Astrocyte of the spinal cord (primary cell): ENCODE data around the gene NAGK.
"Not testable (repeated sequence)": the region's sequence is repeated elsewhere in the genome, so short reads cannot be mapped to it uniquely, and the experiment has no call there.

Source experiments
- DNase-seq: peaks from one replicate; pipeline ENCODE4 v3.0.0; 2011; ENCODE audit warnings: low read depth, low spot score
- H3K4me3 ChIP-seq: 2 replicates; pipeline ENCODE4 v1.5.1; 2011; ENCODE audit warnings: low read depth, mild to moderate bottlenecking, low read length, moderate library complexity
- CTCF ChIP-seq: IDR thresholded peaks from 2 replicates; pipeline ENCODE4 v1.5.1; 2012; ENCODE audit warnings: low read depth, mild to moderate bottlenecking, low read length, inconsistent platforms
- in situ Hi-C: cut with HindIII; loops from 2 replicates; pipeline ENCODE4 v1.10.0; 2017; ENCODE audit warnings: low sequenced_read_pairs

The NAGK gene

GRCh38 chr2:71102981-71103681, 34.7 kb downstream of the NAGK start:
- no peak overlapping the region for H3K4me3 ChIP-seq
- in situ Hi-C loops: no loop called here
- TF ChIP-seq CTCF: no peak
- DNase-seq: no peak

- DNase-seq: no peak
- in situ Hi-C loops: no loop called here
- TF ChIP-seq CTCF: no peak
- no peak overlapping the region for H3K4me3 ChIP-seq
Observed at GRCh38 chr2:71103809-71104208, 35.4 kb downstream of the NAGK start.

GRCh38 chr2:71106463-71106862, 38.0 kb downstream of the NAGK start:
- DNase-seq, H3K4me3 ChIP-seq, in situ Hi-C loops: not testable (repeated sequence)

GRCh38 chr2:71108091-71108490, 39.6 kb downstream of the NAGK start:
- H3K4me3 ChIP-seq: no peak overlapping the region
- TF ChIP-seq CTCF: no peak
- in situ Hi-C loops: no loop called here
- no peak for DNase-seq

GRCh38 chr2:71113843-71114242, 45.4 kb downstream of the NAGK start:
- no peak for TF ChIP-seq CTCF
- DNase-seq: no peak
- in situ Hi-C loops: no loop called here
- H3K4me3 ChIP-seq: no peak overlapping the region

- no peak overlapping the region for H3K4me3 ChIP-seq
- no peak for DNase-seq
- in situ Hi-C loops: no loop called here
- no peak for TF ChIP-seq CTCF
Observed at GRCh38 chr2:71117063-71117462, 48.6 kb downstream of the NAGK start.

GRCh38 chr2:71120195-71120594, 51.7 kb downstream of the NAGK start:
- no peak for TF ChIP-seq CTCF
- no peak for DNase-seq
- in situ Hi-C loops: no loop called here
- no peak overlapping the region for H3K4me3 ChIP-seq
